HUES64 (cell line): ENCODE data around the gene EIF2A.

ENCODE experiments used
- H3K27ac ChIP-seq: 2 replicates; pipeline ENCODE4 v1.7.0; 2013; ENCODE audit warnings: low read depth, low read length, inconsistent platforms
- H3K27me3 ChIP-seq: 2 replicates; pipeline ENCODE4 v1.6.1; 2013; ENCODE audit warnings: mild to moderate bottlenecking, low read length; ENCODE audit not compliant: insufficient read depth
- H3K36me3 ChIP-seq: 2 replicates; pipeline ENCODE4 v1.6.1; 2013; ENCODE audit warnings: mild to moderate bottlenecking, low read length; ENCODE audit not compliant: insufficient read depth
- H3K4me1 ChIP-seq: 2 replicates; pipeline ENCODE4 v1.6.1; 2013; ENCODE audit warnings: mild to moderate bottlenecking, low read length, moderate library complexity; ENCODE audit not compliant: insufficient read depth
- H3K4me3 ChIP-seq: 2 replicates; pipeline ENCODE4 v1.5.1; 2013; ENCODE audit warnings: mild to moderate bottlenecking, low read length, moderate library complexity
- H3K9ac ChIP-seq: 2 replicates; pipeline ENCODE4 v1.6.1; 2013; ENCODE audit warnings: mild to moderate bottlenecking, low read depth, low read length
- H3K9me3 ChIP-seq: 2 replicates; pipeline ENCODE4 v1.6.1; 2013; ENCODE audit warnings: low read depth, low read length; ENCODE audit not compliant: insufficient read depth
- WGBS: fragments of 150-250, 120-280 bp; methylation state at CpG from one replicate; pipeline ENCODE4 v1.1.7; 2013; ENCODE audit warnings: missing lambda C conversion rate; 5-methylcytosine and 5-hydroxymethylcytosine counted together

Gene EIF2A

GRCh38 chr3:150544041-150544440, 2.5 kb upstream of the EIF2A start:
- peaks cover 41% of the 10 kb centered on the region for H3K36me3 ChIP-seq
- no peaks in the 10 kb centered on the region for H3K9me3 ChIP-seq
- H3K4me3 ChIP-seq = peak overlapping the region; percentile 79; the same call in 1 of the 2 replicates
- no peak overlapping the region for H3K27ac ChIP-seq
- H3K27me3 ChIP-seq = no peaks in the 10 kb centered on the region
- peaks cover 11% of the 10 kb centered on the region; the same call in 1 of the 2 replicates for H3K4me1 ChIP-seq
- H3K9ac ChIP-seq = no peak overlapping the region

- Histone ChIP-seq H3K27ac (no peak overlapping the region), H3K4me3 (peak overlapping the region; percentile 79), H3K4me1 (peaks cover 11% of the 10 kb centered on the region; the same call in 1 of the 2 replicates), H3K9me3 (no peaks in the 10 kb centered on the region), H3K27me3 (no peaks in the 10 kb centered on the region), H3K36me3 (peaks cover 45% of the 10 kb centered on the region), H3K9ac (peak overlapping the region; percentile 96; the same call in 1 of the 2 replicates)
- no CpG with 5 or more reads among the region's 1 CpG for WGBS
Measured at GRCh38 chr3:150544726-150545125, 1.9 kb upstream of the EIF2A start.

- peak overlapping the region; percentile 97 for H3K27ac ChIP-seq
- no peaks in the 10 kb centered on the region for H3K9me3 ChIP-seq
- WGBS = 1% methylated on average over 54 of the region's 54 CpGs
- peaks cover 46% of the 10 kb centered on the region for H3K36me3 ChIP-seq
- peaks cover 11% of the 10 kb centered on the region; the same call in 1 of the 2 replicates for H3K4me1 ChIP-seq
- no peaks in the 10 kb centered on the region for H3K27me3 ChIP-seq
- H3K9ac ChIP-seq = peak overlapping the region; percentile 96
- H3K4me3 ChIP-seq = peak overlapping the region; percentile 79
Measured at GRCh38 chr3:150545419-150546225, 965 bp upstream of the EIF2A start.

GRCh38 chr3:150547045-150547741, 606 bp downstream of the EIF2A start:
- WGBS = 33% methylated on average over 6 of the region's 7 CpGs
- H3K4me1 ChIP-seq = peaks cover 11% of the 10 kb centered on the region; the same call in 1 of the 2 replicates
- H3K9ac ChIP-seq = peak overlapping the region; percentile 85
- H3K27ac ChIP-seq = peak overlapping the region; percentile 97
- peak overlapping the region; percentile 79 for H3K4me3 ChIP-seq
- H3K36me3 ChIP-seq = peaks cover 41% of the 10 kb centered on the region
- no peaks in the 10 kb centered on the region for H3K9me3 ChIP-seq
- no peaks in the 10 kb centered on the region for H3K27me3 ChIP-seq

- WGBS = 96% methylated on average over 4 of the region's 4 CpGs
- no peak overlapping the region for H3K4me3 ChIP-seq
- no peaks in the 10 kb centered on the region for H3K4me1 ChIP-seq
- no peaks in the 10 kb centered on the region for H3K9me3 ChIP-seq
- peaks cover 77% of the 10 kb centered on the region for H3K36me3 ChIP-seq
- no peak overlapping the region for H3K27ac ChIP-seq
- no peaks in the 10 kb centered on the region for H3K27me3 ChIP-seq
- H3K9ac ChIP-seq = no peak overlapping the region
Measured at GRCh38 chr3:150555859-150556436, 9.4 kb downstream of the EIF2A start.

GRCh38 chr3:150556792-150557191, 10.2 kb downstream of the EIF2A start:
- no peak overlapping the region for H3K9ac ChIP-seq
- WGBS = 94% methylated on average over 1 of the region's 2 CpGs
- H3K4me3 ChIP-seq = no peak overlapping the region
- no peaks in the 10 kb centered on the region for H3K4me1 ChIP-seq
- H3K36me3 ChIP-seq = peaks cover 78% of the 10 kb centered on the region
- H3K9me3 ChIP-seq = no peaks in the 10 kb centered on the region
- H3K27me3 ChIP-seq = no peaks in the 10 kb centered on the region
- no peak overlapping the region for H3K27ac ChIP-seq

- Histone ChIP-seq H3K9me3 (no peaks in the 10 kb centered on the region), H3K27me3 (no peaks in the 10 kb centered on the region), H3K9ac (no peak overlapping the region), H3K36me3 (peaks cover 74% of the 10 kb centered on the region), H3K4me3 (no peak overlapping the region), H3K27ac (no peak overlapping the region), H3K4me1 (no peaks in the 10 kb centered on the region)
- WGBS = no CpG with 5 or more reads among the region's 1 CpG
Measured at GRCh38 chr3:150557725-150558124, 11.1 kb downstream of the EIF2A start.

- H3K9ac ChIP-seq = no peak overlapping the region
- H3K27me3 ChIP-seq = no peaks in the 10 kb centered on the region
- H3K4me3 ChIP-seq = no peak overlapping the region
- H3K9me3 ChIP-seq = no peaks in the 10 kb centered on the region
- no CpG with 5 or more reads among the region's 2 CpGs for WGBS
- H3K27ac ChIP-seq = no peak overlapping the region
- no peaks in the 10 kb centered on the region for H3K4me1 ChIP-seq
- H3K36me3 ChIP-seq = peaks cover 86% of the 10 kb centered on the region
Measured at GRCh38 chr3:150564243-150564642, 17.7 kb downstream of the EIF2A start.

GRCh38 chr3:150567328-150567727, 20.7 kb downstream of the EIF2A start:
- H3K27me3 ChIP-seq = no peaks in the 10 kb centered on the region
- 100% methylated on average over 1 of the region's 1 CpG for WGBS
- H3K27ac ChIP-seq = no peak overlapping the region

GRCh38 chr3:150577855-150578254, 31.3 kb downstream of the EIF2A start:
- Histone ChIP-seq H3K4me1 (no peaks in the 10 kb centered on the region), H3K4me3 (no peak overlapping the region), H3K27me3 (no peaks in the 10 kb centered on the region), H3K27ac (no peak overlapping the region), H3K36me3 (peaks cover 88% of the 10 kb centered on the region), H3K9me3 (no peaks in the 10 kb centered on the region), H3K9ac (no peak overlapping the region)
- WGBS = 100% methylated on average over 1 of the region's 1 CpG

More at GRCh38 chr3:150567328-150567727, 20.7 kb downstream of the EIF2A start:
- Histone ChIP-seq H3K9me3 (no peaks in the 10 kb centered on the region), H3K36me3 (peaks cover 97% of the 10 kb centered on the region), H3K4me3 (no peak overlapping the region), H3K9ac (no peak overlapping the region), H3K4me1 (no peaks in the 10 kb centered on the region)

GRCh38 chr3:150581174-150581573, 34.6 kb downstream of the EIF2A start:
- Histone ChIP-seq H3K9ac (no peak overlapping the region), H3K27ac (no peak overlapping the region), H3K4me3 (no peak overlapping the region), H3K36me3 (peaks cover 88% of the 10 kb centered on the region), H3K27me3 (no peaks in the 10 kb centered on the region), H3K4me1 (no peaks in the 10 kb centered on the region), H3K9me3 (no peaks in the 10 kb centered on the region)
